Measurements from ENCODE around the gene FKBP8. TPM values are rescaled to one million over a fixed set of nuclear protein-coding genes. Genes with fewer than 3 reads are reported as not detected.

The FKBP8 gene
- total RNA-seq, 4 donors from 2014 or later = 267 to 318 (median 275) TPM

- in situ Hi-C loops (cut with MboI; ENCODE audit: low pct_ligation_motif_present in 1 of 4, low pct_unique_long_range_greater_than_20kb in 1 of 4, low sequenced_read_pairs in 3 of 4) = loop anchor here (10.0 to 25.0 kb wide), 3 partner anchors 127 to 255 kb away; partner anchors contain the start of gene UPF1 (in 2 of the 4)
- H3K27me3 ChIP-seq = no peaks in the 10 kb centered on the region
- peak; percentile 77 for DNase-seq
- peak overlapping the region; percentile 86 to 98 (median 95) for H3K27ac ChIP-seq
- H3K4me3 ChIP-seq = peak overlapping the region; percentile 49 to 86 (median 80)
- intact Hi-C loops (cut with DNase I; ENCODE audit: low total_unique reads) = loop anchor here (5.0 kb wide), 1 partner anchor 258 kb away; no protein-coding TSS in a partner anchor
- peak in 1 of 3 donors; percentile 13 for TF ChIP-seq POLR2AphosphoS5 (IDR thresholded peaks at IDR 0.05)
- peak; percentile 17 to 68 (median 32) for TF ChIP-seq CTCF (IDR thresholded peaks at IDR 0.05)
- no peak for TF ChIP-seq POLR2A (IDR thresholded peaks at IDR 0.05)
- peaks cover 8 to 31% (median 21%) of the 10 kb centered on the region in 4 donors for H3K4me1 ChIP-seq
- H3K36me3 ChIP-seq = peaks cover 0 to 4% (median 0%) of the 10 kb centered on the region in 4 donors
- 25 to 41% methylated on average over 20 to 43 of the region's 52 CpGs for WGBS, 2 donors (ENCODE audit: low coverage in 1 of 2)
- no peaks in the 10 kb centered on the region for H3K9me3 ChIP-seq
These were observed 46.3 kb upstream of the FKBP8 start for GRCh38 chr19:18589380-18590272.

GRCh38 chr19:18588611-18589379 is 45.4 kb upstream of the FKBP8 start, which contains the start of gene REX1BD:
Gene REX1BD, plus strand, starts transcription at chr19:18588798. Its CDS starts 4 bp downstream, at chr19:18588802.
- H3K4me3 ChIP-seq = peak within 1 kb of the TSS; percentile 49 to 86 (median 80)
- DNase-seq = peak; percentile 84
- in situ Hi-C loops (cut with MboI; ENCODE audit: low pct_ligation_motif_present in 1 of 4, low pct_unique_long_range_greater_than_20kb in 1 of 4, low sequenced_read_pairs in 3 of 4) = loop anchor here in 3 of 4 donors (25.0 kb wide), 2 partner anchors 126 to 249 kb away; partner anchors contain the start of gene UPF1 (in 2 of the 3)
- H3K4me1 ChIP-seq = peaks cover 5 to 24% (median 14%) of the 10 kb centered on the region in 4 donors
- WGBS, 2 donors (ENCODE audit: low coverage in 1 of 2) = 1% methylated on average over 26 of the region's 72 CpGs; no CpG with 5 or more reads in 1 of the 2 donors
- intact Hi-C loops (cut with DNase I; ENCODE audit: low total_unique reads) = no loop called here
- peaks cover 0 to 4% (median 0%) of the 10 kb centered on the region in 4 donors for H3K36me3 ChIP-seq
- no peaks in the 10 kb centered on the region for H3K9me3 ChIP-seq
- peak within 1 kb of the TSS; percentile 86 to 98 (median 95) for H3K27ac ChIP-seq
- H3K27me3 ChIP-seq = no peaks in the 10 kb centered on the region
- TF ChIP-seq CTCF (IDR thresholded peaks at IDR 0.05) (peak; percentile 85 to 89 (median 89)), EP300 (IDR thresholded peaks at IDR 0.05; ENCODE audit: low read depth) (no peak), POLR2AphosphoS5 (IDR thresholded peaks at IDR 0.05) (peak; percentile 26 to 73 (median 63)), POLR2A (IDR thresholded peaks at IDR 0.05) (peak; percentile 47)

GRCh38 chr19:18587962-18588610 is 44.7 kb upstream of the FKBP8 start:
- intact Hi-C loops (cut with DNase I; ENCODE audit: low total_unique reads) = no loop called here
- peak overlapping the region in 3 of 4 donors; percentile 75 to 86 (median 84) for H3K4me3 ChIP-seq

More at GRCh38 chr19:18587962-18588610, 44.7 kb upstream of the FKBP8 start:
- Histone ChIP-seq H3K36me3 (peaks cover 0 to 4% (median 0%) of the 10 kb centered on the region in 4 donors), H3K27me3 (no peaks in the 10 kb centered on the region), H3K27ac (peak overlapping the region; percentile 86 to 98 (median 95)), H3K9me3 (no peaks in the 10 kb centered on the region), H3K4me1 (peaks cover 5 to 23% (median 12%) of the 10 kb centered on the region in 4 donors)
- WGBS, 2 donors (ENCODE audit: low coverage in 1 of 2) = 27 to 51% methylated on average over 3 to 16 of the region's 16 CpGs
- TF ChIP-seq CTCF (IDR thresholded peaks at IDR 0.05) (no peak), EP300 (IDR thresholded peaks at IDR 0.05; ENCODE audit: low read depth) (no peak), POLR2AphosphoS5 (IDR thresholded peaks at IDR 0.05) (no peak), POLR2A (IDR thresholded peaks at IDR 0.05) (no peak)
- DNase-seq = no peak
- in situ Hi-C loops (cut with MboI; ENCODE audit: low pct_ligation_motif_present in 1 of 4, low pct_unique_long_range_greater_than_20kb in 1 of 4, low sequenced_read_pairs in 3 of 4) = loop anchor here in 3 of 4 donors (25.0 kb wide), 2 partner anchors 126 to 249 kb away; partner anchors contain the start of gene UPF1 (in 2 of the 3)

Data from transverse colon (tissue), 4 donors.